Testis (tissue), 3 donors: ENCODE measurements around the gene PRKAR2B. TPM values are rescaled to one million over a fixed set of nuclear protein-coding genes. Genes with fewer than 3 reads are reported as not detected.
"Not testable (repeated sequence)": the region's sequence is repeated elsewhere in the genome, so short reads cannot be mapped to it uniquely, and the experiment has no call there.

Experiments
- DNase-seq: peaks from one replicate; pipeline ENCODE4 v3.0.0-alpha.2; 2019
- H3K27ac ChIP-seq, 2 donors: fragments of 200-600 bp; sonication (generic); one replicate each; pipeline ENCODE4 v1.5.1; 2019
- H3K27me3 ChIP-seq: fragments of 200-600 bp; sonication (generic); one replicate; pipeline ENCODE4 v1.5.1; 2019
- H3K36me3 ChIP-seq: fragments of 200-600 bp; sonication (generic); one replicate; pipeline ENCODE4 v1.5.1; 2017; ENCODE audit warnings: low read depth; ENCODE audit errors: missing control alignments
- H3K4me1 ChIP-seq: fragments of 200-600 bp; sonication (generic); one replicate; pipeline ENCODE4 v1.5.1; 2019
- H3K4me3 ChIP-seq, 2 donors: fragments of 200-600 bp; sonication (generic); one replicate each; pipeline ENCODE4 v1.5.1; 2017 to 2019
- H3K9me3 ChIP-seq: fragments of 200-600 bp; sonication (generic); one replicate; pipeline ENCODE4 v1.5.1; 2017
- CTCF ChIP-seq, 3 experiments: fragments of 450-650 bp in 2 of 3; fragments of 200-600 bp in 1 of 3; sonication (generic) in 1 of 3; IDR thresholded peaks; one replicate each; pipeline ENCODE4 v1.5.1; 2016 to 2019; ENCODE audit warnings: antibody characterized with exemption in 3 of 3, mild to moderate bottlenecking in 2 of 3, moderate library complexity in 1 of 3
- POLR2A ChIP-seq: fragments of 450-650 bp; IDR thresholded peaks from one replicate; pipeline ENCODE4 v1.6.1; 2017; ENCODE audit warnings: antibody characterized with exemption, mild to moderate bottlenecking, moderate library complexity
- WGBS, 2 donors: methylation state at CpG; one replicate each; pipeline ENCODE4 v1.1.5; 2018; 5-methylcytosine and 5-hydroxymethylcytosine counted together
- intact Hi-C: fragments of 100-400 bp; cut with DNase I; formaldehyde crosslinking; loops from one replicate; pipeline ENCODE4 v1.15.1; 2023; ENCODE audit warnings: low total_unique reads
- polyA plus RNA-seq: library from polyadenylated mRNA; stranded (reverse); fragments of 350-450 nt; fragmentation: Illumina TruSeq; extraction: RNeasy Lipid Tissue Mini Kit (QIAGEN cat#74804); gene quantifications from one replicate; pipeline ENCODE4 v1.2.3, GENCODE V29; 2014; ENCODE audit warnings: low read depth, low replicate concordance; ENCODE audit not compliant: insufficient read depth
- total RNA-seq, 2 donors: library from RNA; depleted of rRNA; stranded (reverse); fragments of >200 nt; gene quantifications; one replicate each; pipeline ENCODE4 v1.2.3, GENCODE V29; 2016

PRKAR2B gene
- total and polyA plus RNA-seq, 3 donors from 2014 or later, result 51.7 to 81.8 (median 66.3) TPM

DNA sequence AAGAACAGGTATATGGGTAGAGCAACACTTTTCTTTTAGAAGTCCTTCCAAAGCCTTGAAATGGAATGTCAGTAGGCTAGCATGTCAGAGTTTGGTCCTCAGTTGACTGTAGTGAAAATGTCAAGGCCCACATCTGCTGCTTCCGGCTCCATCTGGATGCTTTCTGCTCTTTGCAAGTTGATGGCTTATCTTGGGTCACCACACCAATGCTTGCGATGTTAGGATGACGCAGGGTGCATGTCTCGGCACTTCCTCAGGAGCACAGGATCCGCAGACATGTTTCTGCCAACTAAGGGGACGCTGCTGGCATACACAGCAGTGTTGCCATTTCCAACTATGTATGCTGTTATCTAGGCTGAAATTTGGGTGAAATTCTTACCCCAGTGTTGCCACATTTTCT lies 110.3 kb downstream of the PRKAR2B start:
- intact Hi-C loops, result no loop called here
- Histone ChIP-seq H3K9me3 (no peaks in the 10 kb centered on the region), H3K27me3 (no peaks in the 10 kb centered on the region), H3K4me1 (no peaks in the 10 kb centered on the region), H3K27ac (no peak overlapping the region), H3K36me3 (no peaks in the 10 kb centered on the region), H3K4me3 (no peak overlapping the region)
- no peak for DNase-seq
- TF ChIP-seq POLR2A (no peak), CTCF (IDR thresholded peaks at IDR 0.05) (no peak)
- WGBS, 2 donors, result 97 to 98% methylated on average over 6 of the region's 6 CpGs

GRCh38 chr7:107155726-107156125 lies 111.2 kb downstream of the PRKAR2B start:
- H3K27ac ChIP-seq, H3K36me3 ChIP-seq, intact Hi-C loops, DNase-seq, H3K4me3 ChIP-seq, H3K4me1 ChIP-seq, H3K9me3 ChIP-seq, H3K27me3 ChIP-seq: not testable (repeated sequence)
- 85 to 89% methylated on average over 3 of the region's 3 CpGs for WGBS, 2 donors

DNA sequence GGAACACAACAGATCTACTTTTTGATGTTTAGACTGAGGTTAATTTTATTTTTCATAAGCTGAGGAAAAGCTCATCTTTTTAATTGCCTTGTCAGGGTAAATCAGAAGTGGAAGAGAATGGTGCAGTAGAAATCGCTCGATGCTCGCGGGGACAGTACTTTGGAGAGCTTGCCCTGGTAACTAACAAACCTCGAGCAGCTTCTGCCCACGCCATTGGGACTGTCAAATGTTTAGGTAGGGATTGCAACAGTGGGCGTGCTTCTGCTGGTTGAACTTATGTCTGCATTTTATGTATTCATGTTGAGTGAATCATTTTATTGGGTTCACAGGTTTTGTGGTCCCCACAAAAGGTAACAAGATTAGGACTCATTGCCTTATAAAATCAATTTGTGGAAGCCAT lies 112.6 kb downstream of the PRKAR2B start:
- H3K9me3 ChIP-seq, result no peaks in the 10 kb centered on the region
- H3K36me3 ChIP-seq, result no peaks in the 10 kb centered on the region
- H3K27ac ChIP-seq, result no peak overlapping the region
- 92 to 98% methylated on average over 7 of the region's 7 CpGs for WGBS, 2 donors
- DNase-seq, result no peak
- intact Hi-C loops, result no loop called here
- no peak overlapping the region for H3K4me3 ChIP-seq
- TF ChIP-seq POLR2A (no peak), CTCF (IDR thresholded peaks at IDR 0.05) (no peak)
- H3K4me1 ChIP-seq, result no peaks in the 10 kb centered on the region
- H3K27me3 ChIP-seq, result no peaks in the 10 kb centered on the region

- no peak for DNase-seq
- WGBS, 2 donors, result 81 to 93% methylated on average over 2 of the region's 2 CpGs
- H3K4me3 ChIP-seq, result no peak overlapping the region
- H3K4me1 ChIP-seq, result no peaks in the 10 kb centered on the region
- no peak overlapping the region for H3K27ac ChIP-seq
- H3K9me3 ChIP-seq, result no peaks in the 10 kb centered on the region
- intact Hi-C loops, result no loop called here
- TF ChIP-seq POLR2A, result no peak
- TF ChIP-seq CTCF (IDR thresholded peaks at IDR 0.05), result no peak
- no peaks in the 10 kb centered on the region for H3K36me3 ChIP-seq
- H3K27me3 ChIP-seq, result no peaks in the 10 kb centered on the region
Observed at GRCh38 chr7:107158028-107158427, 113.5 kb downstream of the PRKAR2B start.

- DNase-seq, result no peak
- intact Hi-C loops, result no loop called here
- Histone ChIP-seq H3K36me3 (no peaks in the 10 kb centered on the region), H3K9me3 (no peaks in the 10 kb centered on the region), H3K4me3 (no peak overlapping the region), H3K27me3 (no peaks in the 10 kb centered on the region), H3K4me1 (no peaks in the 10 kb centered on the region), H3K27ac (no peak overlapping the region)
- WGBS, 2 donors, result 63 to 88% methylated on average over 2 of the region's 2 CpGs
- TF ChIP-seq POLR2A (no peak), CTCF (IDR thresholded peaks at IDR 0.05) (no peak)
Observed at GRCh38 chr7:107160389-107160788, 115.9 kb downstream of the PRKAR2B start.
